C4-2B (cell line): ENCODE results near the gene RANBP3.

Experiments used
- CTCF ChIP-seq: fragments of 450-650 bp; conservative IDR thresholded peaks from 2 replicates; pipeline ENCODE4 v1.5.1; 2017; ENCODE audit warnings: mild to moderate bottlenecking
- ZFX ChIP-seq: fragments of 450-650 bp; IDR thresholded peaks from 2 replicates; pipeline ENCODE4 v1.6.1; 2017

- TF ChIP-seq CTCF (no peak), ZFX (no peak)
Measured at GRCh38 chr19:6011206-6011605, 33.3 kb upstream of the RANBP3 start.
